Endothelial cell of umbilical vein (primary cell): ENCODE measurements around the gene OR5B12. TPM values are rescaled to one million over a fixed set of nuclear protein-coding genes. Genes with fewer than 3 reads are reported as not detected.

Source experiments
- BruUV-seq: library from RNA; stranded (reverse); fragments of 400-500 nt; replicated peaks from 2 replicates; lab custom pipeline; 2021; lab: Mats Ljungman, UMichigan
- CTCF ChIA-PET: fragments of 300-600, 350-600 bp; sonication (Branson Sonifier 250); formaldehyde crosslinking; loops from one replicate; lab custom pipeline; 2021; ENCODE audit warnings: antibody characterized with exemption, inconsistent platforms; lab: Charles Lee
- POLR2A ChIA-PET: fragments of 300-600, 350-600 bp; sonication (Branson Sonifier 250); formaldehyde crosslinking; loops from one replicate; lab custom pipeline; 2021; ENCODE audit warnings: antibody characterized with exemption, inconsistent platforms; lab: Charles Lee
- DNase-seq: peaks from one replicate; pipeline ENCODE4 v3.0.0-alpha.2; 2011; ENCODE audit warnings: low read depth, low spot score
- FAIRE-seq: peaks from 2 replicates; lab custom pipeline; 2011; peaks lifted over from hg19 to GRCh38; lab: Jason Lieb, UNC
- H2AFZ ChIP-seq: 2 replicates; pipeline ENCODE4 v1.6.0; 2012; ENCODE audit warnings: low read depth, low read length, control low read depth, inconsistent platforms
- H3K27ac ChIP-seq: 2 replicates; pipeline ENCODE4 v1.5.1; 2011; ENCODE audit warnings: low read depth, mild to moderate bottlenecking, control low read depth, low read length, moderate library complexity; ENCODE audit not compliant: insufficient read depth
- H3K27me3 ChIP-seq, 2 experiments: 2 replicates each; pipeline versions ENCODE4 v1.6.0 to v1.6.1; 2011; ENCODE audit warnings: low read length in 2 of 2, mixed read lengths in 1 of 2; ENCODE audit not compliant: control insufficient read depth in 2 of 2, insufficient read depth in 2 of 2
- H3K36me3 ChIP-seq, 2 experiments: 2 replicates in 1 of 2; 3 replicates in 1 of 2; pipeline ENCODE4 v1.5.1; 2011; ENCODE audit warnings: low read length in 2 of 2, mild to moderate bottlenecking in 1 of 2, moderate library complexity in 1 of 2; ENCODE audit not compliant: control insufficient read depth in 2 of 2, insufficient read depth in 2 of 2; ENCODE audit errors: extremely low read depth in 1 of 2
- H3K4me1 ChIP-seq: 3 replicates; pipeline ENCODE4 v1.5.1; 2011; ENCODE audit warnings: mild to moderate bottlenecking, low read length; ENCODE audit not compliant: control insufficient read depth, insufficient read depth; ENCODE audit errors: extremely low read depth
- H3K4me2 ChIP-seq: 2 replicates; pipeline ENCODE4 v1.6.1; 2011; ENCODE audit warnings: low read length, control low read depth, mixed read lengths; ENCODE audit not compliant: insufficient read depth
- H3K4me3 ChIP-seq, 3 experiments: fragments of 200-600 bp in 1 of 3; sonication (generic), shearing (Covaris generic) in 1 of 3; replicated peaks in 1 of 3; 2 replicates each; pipeline ENCODE4 v1.5.1; 2011 to 2016; ENCODE audit warnings: control low read depth in 3 of 3, low read length in 3 of 3, mild to moderate bottlenecking in 2 of 3, inconsistent platforms in 1 of 3, low read depth in 1 of 3, moderate library complexity in 1 of 3; ENCODE audit not compliant: insufficient read depth in 1 of 3
- H3K79me2 ChIP-seq: 2 replicates; pipeline ENCODE4 v1.6.0; 2012; ENCODE audit warnings: low read length, inconsistent platforms; ENCODE audit not compliant: control insufficient read depth, insufficient read depth
- H3K9ac ChIP-seq: replicated peaks from 2 replicates; pipeline ENCODE3; 2011; ENCODE audit warnings: low read length, control low read depth; ENCODE audit not compliant: insufficient read depth; ENCODE audit errors: extremely low read depth
- H3K9me1 ChIP-seq: replicated peaks from 3 replicates; pipeline ENCODE4 v1.6.0; 2011; ENCODE audit warnings: mild to moderate bottlenecking, low read length; ENCODE audit not compliant: control insufficient read depth, insufficient read depth; ENCODE audit errors: extremely low read depth
- H3K9me3 ChIP-seq: replicated peaks from 2 replicates; pipeline ENCODE4 v1.5.1; 2012; ENCODE audit warnings: low read length, inconsistent platforms; ENCODE audit not compliant: control insufficient read depth, insufficient read depth
- H4K20me1 ChIP-seq: replicated peaks from 2 replicates; pipeline ENCODE3; 2011; ENCODE audit warnings: mild to moderate bottlenecking, low read length; ENCODE audit not compliant: control insufficient read depth, insufficient read depth; ENCODE audit errors: extremely low read depth
- CTCF ChIP-seq, 2 donors: IDR thresholded peaks; 1 replicate in 1 of 2; 2 replicates in 1 of 2; pipeline ENCODE4 v1.5.1; 2011; ENCODE audit warnings: low read length in 2 of 2, mild to moderate bottlenecking in 2 of 2, moderate library complexity in 2 of 2, control low read depth in 1 of 2, inconsistent platforms in 1 of 2, low read depth in 1 of 2; ENCODE audit not compliant: insufficient read depth in 1 of 2; ENCODE audit errors: extremely low read depth in 1 of 2
- EZH2 ChIP-seq: IDR thresholded peaks from 2 replicates; pipeline ENCODE4 v1.6.1; 2012; ENCODE audit warnings: borderline replicate concordance, low read depth, mild to moderate bottlenecking, moderate library complexity, low read length, inconsistent platforms; ENCODE audit not compliant: severe bottlenecking
- FOS ChIP-seq: IDR thresholded peaks from 2 replicates; pipeline ENCODE4 v1.6.1; 2011; ENCODE audit warnings: mild to moderate bottlenecking, low read length, moderate library complexity, borderline replicate concordance; ENCODE audit not compliant: insufficient read depth
- GATA2 ChIP-seq: IDR thresholded peaks from 2 replicates; pipeline ENCODE4 v1.7.0; 2011; ENCODE audit warnings: low read depth, mild to moderate bottlenecking, moderate library complexity, mixed read lengths, low read length; ENCODE audit not compliant: insufficient read length, insufficient read depth
- JUN ChIP-seq: IDR thresholded peaks from 2 replicates; pipeline ENCODE4 v1.6.1; 2011; ENCODE audit warnings: borderline replicate concordance, low read depth; ENCODE audit not compliant: insufficient read length, insufficient read depth
- MAX ChIP-seq: IDR thresholded peaks from 2 replicates; pipeline ENCODE4 v1.6.1; 2011; ENCODE audit not compliant: insufficient read depth, insufficient read length
- MYC ChIP-seq: IDR thresholded peaks from one replicate; pipeline ENCODE4 v1.6.1; 2011; ENCODE audit warnings: mild to moderate bottlenecking, low read depth, low read length
- POLR2A ChIP-seq: IDR thresholded peaks from 2 replicates; pipeline ENCODE4 v1.6.1; 2012; ENCODE audit warnings: low read depth, mild to moderate bottlenecking, control low read depth, low read length
- POLR2AphosphoS5 ChIP-seq: IDR thresholded peaks from 2 replicates; pipeline ENCODE4 v1.6.1; 2012; ENCODE audit warnings: low read depth, mild to moderate bottlenecking, control low read depth, low read length, moderate library complexity; ENCODE audit not compliant: insufficient read depth
- dilution Hi-C: fragments of 300-500 bp; cut with MboI; formaldehyde crosslinking; loops from one replicate; pipeline ENCODE4 v1.15.0; 2019; ENCODE audit warnings: low sequenced_read_pairs; ENCODE audit not compliant: extremely low pct_ligation_motif_present
- intact Hi-C: fragments of 100-400 bp; cut with micrococcal nuclease; formaldehyde crosslinking; loops from one replicate; pipeline ENCODE4 v1.10.0; 2022
- polyA plus RNA-seq, 4 experiments: library from polyadenylated mRNA; depleted of rRNA in 3 of 4; stranded (reverse) in 3 of 4; unstranded in 1 of 4; fragments of >200 nt; gene quantifications; 2 replicates each; pipeline versions ENCODE4 v1.2.1 to v1.2.3, GENCODE V29; 2011 to 2012; ENCODE audit warnings: missing spikeins in 1 of 4
- total RNA-seq: library from RNA; stranded (reverse); gene quantifications from 2 replicates; pipeline ENCODE4 v1.2.3, GENCODE V29; 2021

OR5B12 gene
- total and polyA plus RNA-seq, 2 donors (not counting 3 experiments of a cell fraction or from before 2014, with no cell fraction given) = not detected

- DNase-seq (no peak), FAIRE-seq (no peak)
- no TSS peak for BruUV-seq
- ChIA-PET CTCF (no interaction called here), POLR2A (no interaction called here)
- Histone ChIP-seq H3K4me1 (no peaks in the 10 kb centered on the region), H3K9me3 (no peaks in the 10 kb centered on the region), H3K9ac (no peak overlapping the region), H3K79me2 (no peaks in the 10 kb centered on the region), H4K20me1 (no peaks in the 10 kb centered on the region), H3K27ac (no peak overlapping the region), H3K4me3 (no peak overlapping the region), H3K9me1 (no peaks in the 10 kb centered on the region), H2AFZ (no peak overlapping the region), H3K27me3 (no peaks in the 10 kb centered on the region), H3K36me3 (no peaks in the 10 kb centered on the region), H3K4me2 (no peak overlapping the region)
- dilution Hi-C loops = no loop called here
- intact Hi-C loops = no loop called here
- TF ChIP-seq MAX = no peak
- no peak for TF ChIP-seq GATA2
- no peak for TF ChIP-seq JUN
- no peak for TF ChIP-seq CTCF (IDR thresholded peaks at IDR 0.05; ENCODE audit: extremely low read depth in 1 of 2, insufficient read depth in 1 of 2, low read depth in 1 of 2, low read length in 2 of 2)
- no peak for TF ChIP-seq POLR2A
- no peak for TF ChIP-seq FOS
- TF ChIP-seq POLR2AphosphoS5 = no peak
- TF ChIP-seq MYC = no peak
- no peak for TF ChIP-seq EZH2
Measured at GRCh38 chr11:58490827-58491226, 48.8 kb upstream of the OR5B12 start.
